Measurements from ENCODE around the gene LRP2BP. TPM values are rescaled to one million over a fixed set of nuclear protein-coding genes. Genes with fewer than 3 reads are reported as not detected.

The LRP2BP gene
- total and polyA plus RNA-seq, 2 experiments from 2014 or later, result 0.28 to 1.7 TPM

- peaks cover 24% of the 10 kb centered on the region for H3K9me3 Mint-ChIP-seq
- Histone ChIP-seq H3K27ac (ENCODE audit: low read depth) (peak overlapping the region; percentile 48; the same call in 1 of the 2 replicates), H3K27me3 (ENCODE audit: insufficient read depth) (no peaks in the 10 kb centered on the region), H3F3A (replicated peaks; ENCODE audit: low read depth) (no peaks in the 10 kb centered on the region), H3K36me3 (ENCODE audit: insufficient read depth) (no peaks in the 10 kb centered on the region), H3K79me2 (replicated peaks; ENCODE audit: insufficient read depth) (no peaks in the 10 kb centered on the region), H3K4me1 (ENCODE audit: insufficient read depth) (peaks cover 15% of the 10 kb centered on the region; the same call in 1 of the 2 replicates), H3K4me3 (no peak overlapping the region), H2AFZ (no peak overlapping the region), H3K9me2 (ENCODE audit: insufficient read depth) (no peaks in the 10 kb centered on the region), H3K4me2 (0 out of 2 replicates have a peak overlapping the region, but pooled peaks have one; percentile 15), H4K20me1 (replicated peaks; ENCODE audit: insufficient read depth) (no peaks in the 10 kb centered on the region)
- DNase-seq (ENCODE audit: low spot score), result no peak
- H3K4me1 Mint-ChIP-seq, result peaks cover 18% of the 10 kb centered on the region
- TF ChIP-seq ZNF114 (CRISPR knock-in tag; IDR thresholded peaks at IDR 0.05) (no peak), ETS1 (IDR thresholded peaks at IDR 0.05) (no peak), REST (IDR thresholded peaks at IDR 0.05; ENCODE audit: unreplicated experiment) (no peak), CTCF (conservative IDR thresholded peaks at IDR 0.05; ENCODE audit: low read depth in 2 of 2) (no peak), JUNB (IDR thresholded peaks at IDR 0.05; ENCODE audit: unreplicated experiment) (no peak), NANOG (IDR thresholded peaks at IDR 0.05; ENCODE audit: borderline replicate concordance) (no peak), EZH2 (IDR thresholded peaks at IDR 0.05; ENCODE audit: low read depth, unreplicated experiment) (no peak), ZNF331 (CRISPR knock-in tag; IDR thresholded peaks at IDR 0.05; ENCODE audit: low read depth) (no peak), STAT1 (IDR thresholded peaks at IDR 0.05; ENCODE audit: unreplicated experiment) (no peak), POLR2AphosphoS5 (IDR thresholded peaks at IDR 0.05; ENCODE audit: low read depth) (no peak), CREB1 (CRISPR knock-in tag; IDR thresholded peaks at IDR 0.05; ENCODE audit: low read depth) (no peak), EZH2phosphoT487 (IDR thresholded peaks at IDR 0.05; ENCODE audit: unreplicated experiment) (no peak), ZNF462 (CRISPR knock-in tag; IDR thresholded peaks at IDR 0.05) (no peak)
- H3K4me3 Mint-ChIP-seq, result no peak overlapping the region
- ATAC-seq, result no peak
- no peaks in the 10 kb centered on the region for H3K27me3 Mint-ChIP-seq (ENCODE audit: insufficient read depth, low read depth, poor library complexity)
- H3K36me3 Mint-ChIP-seq (ENCODE audit: low read depth), result peaks cover 31% of the 10 kb centered on the region
- H3K27ac Mint-ChIP-seq, result no peak overlapping the region
Measured at GRCh38 chr4:185332575-185333464, 62.9 kb downstream of the LRP2BP start.
